GM21723 (cell line): ENCODE measurements around the gene RANBP10.

Source experiments
- ATAC-seq: cut with Tn5 transposase; IDR thresholded peaks from one replicate; pipeline ENCODE4 v1.9.1; 2021; ENCODE audit warnings: mild to moderate bottlenecking, moderate library complexity; ENCODE audit not compliant: unreplicated experiment

The RANBP10 gene

DNA sequence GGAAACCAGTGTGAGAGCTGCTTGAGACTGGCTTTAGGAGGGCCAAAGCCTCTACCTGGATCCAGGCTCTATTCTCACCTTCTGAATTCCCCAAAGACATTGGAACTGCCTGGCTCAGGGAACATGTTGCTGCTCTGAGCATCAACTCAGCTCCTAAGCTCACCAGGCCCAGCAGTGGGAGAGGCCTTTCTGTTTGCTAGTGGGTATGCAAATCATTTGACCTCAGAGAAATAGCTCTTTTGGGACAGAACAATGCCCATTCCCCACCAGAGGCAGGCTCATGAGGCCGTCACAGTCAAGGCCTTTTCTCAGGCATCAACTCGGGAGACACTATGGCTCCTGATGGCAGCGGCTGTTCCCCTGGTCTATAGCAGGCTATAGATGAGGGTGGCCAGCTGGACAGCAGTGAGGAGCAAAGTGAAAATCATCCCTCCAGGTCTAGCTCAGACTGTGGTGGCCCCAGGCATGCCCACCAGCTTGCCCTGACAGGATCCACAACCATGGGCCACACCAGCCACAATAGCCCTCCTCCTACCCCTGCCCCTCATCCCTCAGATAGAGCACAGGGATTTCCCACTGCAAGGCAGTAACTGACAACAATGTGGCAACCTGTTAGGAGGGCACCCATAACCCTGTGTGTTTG is 56.8 kb downstream of the RANBP10 start:
- ATAC-seq = peak; percentile 40

GRCh38 chr16:67748834-67749233 is 57.5 kb downstream of the RANBP10 start:
- ATAC-seq = no peak

GRCh38 chr16:67746846-67747245 is 59.5 kb downstream of the RANBP10 start:
- ATAC-seq = no peak

DNA sequence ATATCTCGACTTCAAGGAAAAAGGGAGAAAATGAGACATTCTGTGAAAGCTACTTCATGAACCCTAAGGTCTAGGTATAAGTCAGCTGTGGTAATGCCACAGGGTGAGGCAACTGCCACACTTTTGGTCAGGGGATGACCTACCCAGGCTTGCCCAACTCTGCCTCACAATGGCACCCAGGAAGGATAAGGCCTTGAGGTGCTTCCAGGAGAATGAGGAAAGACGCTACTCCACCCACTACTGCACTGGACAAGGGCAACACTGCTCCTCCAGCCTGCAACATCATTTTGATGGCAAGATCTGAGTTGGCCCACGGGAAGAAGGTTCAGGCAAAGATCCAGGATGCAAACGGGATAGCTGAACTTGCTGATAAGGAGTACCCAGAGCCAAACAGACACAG is 65.2 kb downstream of the RANBP10 start:
- ATAC-seq = no peak

GRCh38 chr16:67740391-67740790 is 66.0 kb downstream of the RANBP10 start:
- no peak for ATAC-seq

GRCh38 chr16:67736858-67737257 is 69.5 kb downstream of the RANBP10 start:
- no peak for ATAC-seq

- no peak for ATAC-seq
Observed at GRCh38 chr16:67734731-67735201, 71.6 kb downstream of the RANBP10 start.

DNA sequence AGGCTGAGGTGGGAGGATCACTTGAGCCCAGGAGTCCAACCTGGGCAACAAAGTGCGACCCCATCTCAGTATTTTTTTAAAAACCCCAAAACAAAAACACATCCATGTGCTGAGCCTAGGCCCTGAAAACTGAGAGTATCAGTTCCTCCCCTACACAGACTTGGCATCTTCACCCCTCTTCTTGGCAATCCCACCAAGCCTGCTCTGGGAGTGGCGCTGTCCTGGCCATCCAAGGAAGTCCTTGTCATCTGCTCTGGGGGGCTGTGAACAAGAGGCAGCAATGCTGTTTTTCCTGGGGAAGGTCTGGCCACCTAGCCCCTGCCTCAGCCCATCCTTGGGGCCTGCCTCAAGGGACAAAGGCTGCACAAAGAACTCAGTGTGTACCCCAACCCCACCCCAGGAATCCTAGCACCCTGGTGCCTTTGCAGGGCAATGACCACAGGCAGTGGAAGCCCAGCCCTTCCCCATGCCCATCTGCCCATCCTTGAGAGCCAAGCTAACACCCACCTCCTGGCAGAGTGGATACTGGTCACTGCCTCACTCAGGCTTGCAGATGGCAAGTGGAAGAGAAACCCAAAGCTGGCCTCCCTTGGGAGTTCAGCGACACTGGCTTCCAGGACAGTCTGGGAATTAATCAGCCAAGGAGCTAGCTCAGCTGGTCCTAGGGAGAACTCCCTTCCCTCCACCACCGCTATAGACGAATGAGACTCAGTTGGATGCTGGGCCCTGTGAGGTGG is 72.5 kb downstream of the RANBP10 start:
- ATAC-seq = no peak

DNA sequence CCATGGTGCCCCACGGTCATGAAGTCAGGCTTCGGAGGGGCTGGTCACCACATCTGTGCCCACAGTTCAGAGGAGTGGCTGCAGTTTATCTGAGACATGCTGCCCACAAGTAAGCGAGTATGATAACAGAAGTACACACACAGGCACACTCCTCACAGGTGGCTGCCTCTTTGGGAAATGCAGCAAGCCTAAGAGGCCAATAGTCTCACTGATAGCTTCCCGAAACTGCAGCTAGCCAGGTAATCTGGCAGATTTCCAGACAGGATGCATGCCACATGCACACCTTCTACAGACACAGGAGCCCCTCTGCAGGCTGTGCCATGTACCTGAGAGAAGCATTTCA is 74.6 kb downstream of the RANBP10 start:
- no peak for ATAC-seq

GRCh38 chr16:67731071-67731752 is 75.1 kb downstream of the RANBP10 start:
- no peak for ATAC-seq

DNA sequence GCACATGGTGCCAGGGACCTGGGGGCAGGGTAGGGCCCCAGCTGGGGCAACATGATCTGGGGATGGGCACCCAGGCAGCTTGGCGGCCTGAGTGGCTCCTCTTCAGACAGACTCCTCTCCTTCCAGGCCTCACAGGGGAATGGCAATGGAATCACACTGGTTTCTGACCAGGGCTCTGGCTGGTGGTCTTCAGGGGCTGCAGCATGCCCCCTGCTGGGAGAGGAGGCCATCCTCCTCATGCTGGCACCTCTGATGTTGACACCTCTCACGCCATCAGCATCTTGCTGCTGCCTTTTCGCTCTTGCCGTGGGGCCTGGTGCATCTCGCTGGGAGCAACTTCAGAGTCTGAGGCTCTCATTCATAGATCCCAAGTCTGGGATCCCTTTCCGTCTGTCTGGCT is 76.0 kb downstream of the RANBP10 start:
- ATAC-seq = no peak

DNA sequence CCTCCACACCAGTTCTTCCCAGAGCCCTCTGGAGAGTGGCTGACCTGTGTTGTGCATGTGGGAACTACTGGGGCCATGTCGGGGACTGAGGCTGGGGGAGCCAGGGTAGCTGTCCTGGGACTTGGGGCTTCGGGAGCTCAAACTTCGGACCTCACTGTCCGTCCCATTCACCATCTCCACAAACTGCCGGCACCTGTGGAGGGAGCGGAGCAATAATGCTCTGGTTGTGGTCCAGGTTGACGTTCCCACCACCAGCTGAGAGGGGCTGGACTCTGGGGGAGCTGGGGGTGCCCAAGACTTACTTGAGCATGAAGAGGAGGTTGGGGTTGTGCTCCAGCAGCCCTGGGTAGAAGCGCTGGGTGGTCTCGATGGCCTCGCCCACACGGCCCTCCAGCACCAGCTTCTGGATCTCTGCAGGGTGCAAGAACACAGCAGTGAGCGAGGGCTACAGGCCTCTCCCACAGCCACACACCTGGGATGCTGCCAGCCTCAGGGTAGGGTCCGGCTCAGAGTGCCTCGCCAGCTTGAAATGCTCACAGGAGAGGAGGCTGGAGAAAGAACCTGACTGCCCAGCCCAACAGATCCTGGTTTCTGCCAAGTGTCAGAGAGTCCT is 76.6 kb downstream of the RANBP10 start:
- no peak for ATAC-seq

DNA sequence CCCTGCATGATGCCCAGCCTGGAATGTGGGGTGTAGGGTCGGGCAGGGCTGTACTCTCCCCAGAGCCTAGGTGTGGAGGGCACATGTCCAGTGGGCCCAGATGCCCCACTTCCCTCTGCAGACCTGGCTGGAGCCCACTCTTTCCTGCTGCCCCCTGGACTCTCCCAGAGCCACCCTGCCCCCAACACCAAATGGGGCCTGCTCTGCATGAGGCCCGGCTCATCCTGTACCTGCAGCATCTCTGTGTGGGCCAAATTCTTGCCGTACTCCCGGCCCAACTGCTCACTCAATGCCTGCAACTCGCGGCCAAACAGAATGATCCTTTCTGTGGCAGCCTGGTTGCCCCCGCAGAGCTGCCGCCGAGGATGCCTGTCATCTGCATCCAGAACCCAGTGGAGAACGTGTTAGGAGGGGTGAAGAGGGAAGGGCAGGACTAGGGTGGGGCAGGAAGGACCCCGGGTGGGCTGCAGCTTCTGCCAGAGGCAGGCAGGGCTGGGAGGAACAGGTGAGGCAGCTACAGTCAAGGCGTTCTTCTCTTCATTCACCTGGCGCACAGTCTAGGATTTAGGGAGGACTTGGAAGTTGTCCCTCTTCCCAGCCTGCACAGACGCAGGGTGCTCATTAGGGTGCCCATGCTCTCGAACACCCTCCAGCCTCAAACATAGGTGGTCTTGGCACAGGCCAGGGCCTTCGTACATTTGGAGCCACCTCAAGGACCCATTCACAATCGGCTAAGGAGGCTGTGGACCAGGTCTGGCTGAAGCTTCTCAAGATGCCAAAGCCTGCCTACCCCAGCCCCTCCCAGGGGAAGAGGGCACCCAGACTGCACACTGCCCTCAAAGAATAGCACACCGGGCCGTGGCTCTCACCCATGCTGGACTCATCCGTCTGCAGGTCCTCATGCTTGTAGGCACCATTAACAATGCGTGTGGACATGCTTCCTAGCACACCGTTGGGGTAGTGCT is 78.6 kb downstream of the RANBP10 start:
- no peak for ATAC-seq

- ATAC-seq = no peak
Observed at GRCh38 chr16:67726106-67727034, 80.0 kb downstream of the RANBP10 start.

- ATAC-seq = no peak
Observed at GRCh38 chr16:67723911-67724305, 82.5 kb downstream of the RANBP10 start.

DNA sequence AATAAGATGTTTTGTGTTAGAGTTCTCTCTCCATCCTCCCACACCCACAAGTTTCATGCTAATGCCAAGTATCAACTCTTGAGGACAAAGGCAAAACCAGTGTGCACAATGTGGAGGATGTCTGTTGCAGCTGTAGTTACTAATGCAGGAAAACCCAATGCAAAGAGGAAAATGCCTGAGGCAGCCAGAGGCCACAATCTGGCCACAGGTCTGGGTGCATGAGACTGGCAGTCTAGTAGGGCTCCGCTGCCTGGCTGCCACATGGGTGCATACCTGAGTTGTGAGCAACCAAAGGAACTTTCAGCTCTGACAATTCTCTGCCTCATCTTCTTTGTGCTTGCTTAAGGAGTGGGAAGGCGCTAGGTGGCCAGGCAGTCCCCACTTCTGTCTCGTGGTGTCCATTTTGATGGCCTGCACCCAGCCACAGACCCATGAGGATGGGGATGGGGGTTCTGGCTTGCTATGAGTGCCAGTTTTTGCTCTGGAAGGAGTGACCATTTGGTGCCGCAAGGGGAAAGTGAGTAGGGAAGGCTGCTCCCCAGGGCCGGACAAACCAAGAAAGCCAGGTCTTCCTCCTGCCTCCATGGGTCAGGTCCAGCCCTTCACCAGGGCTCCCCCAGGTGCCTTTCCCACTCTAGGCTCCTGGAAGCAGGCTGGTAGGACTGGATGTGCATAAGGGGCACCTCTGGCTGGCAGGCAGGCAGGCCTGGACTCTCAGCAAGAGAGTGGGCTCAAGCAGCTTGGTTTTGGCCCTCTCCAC is 83.0 kb downstream of the RANBP10 start:
- ATAC-seq = no peak

- no peak for ATAC-seq
Observed at GRCh38 chr16:67720236-67720635, 86.1 kb downstream of the RANBP10 start.

- ATAC-seq = peak; percentile 31
Observed at GRCh38 chr16:67719778-67720144, 86.6 kb downstream of the RANBP10 start.
